Gastroesophageal sphincter (tissue), 4 donors: Measurements from ENCODE around the gene STUM. TPM values are rescaled to one million over a fixed set of nuclear protein-coding genes. Genes with fewer than 3 reads are reported as not detected.

ENCODE experiments used
- ATAC-seq: fragments of 150-250 bp; one replicate; pipeline ENCODE4 v1.9.1; 2016; ENCODE audit warnings: mild to moderate bottlenecking, moderate library complexity
- H3K27ac ChIP-seq, 4 donors: fragments of 200-600 bp; sonication (generic) in 3 of 4; 1 replicate in 3 of 4; 2 replicates in 1 of 4; pipeline ENCODE4 v1.5.1; 2016 to 2019
- H3K27me3 ChIP-seq: fragments of 200-600 bp; sonication (generic); one replicate; pipeline ENCODE4 v1.5.1; 2019
- H3K36me3 ChIP-seq, 2 donors: fragments of 200-600 bp; sonication (generic); one replicate each; pipeline ENCODE4 v1.5.1; 2019; ENCODE audit warnings: control low read depth in 1 of 2
- H3K4me1 ChIP-seq, 3 donors: fragments of 200-600 bp; sonication (generic); 1 replicate in 2 of 3; 2 replicates in 1 of 3; pipeline ENCODE4 v1.5.1; 2016 to 2019; ENCODE audit warnings: control low read depth in 2 of 3
- H3K4me3 ChIP-seq, 2 donors: fragments of 200-600 bp; sonication (generic); one replicate each; pipeline ENCODE4 v1.5.1; 2019; ENCODE audit warnings: mild to moderate bottlenecking in 1 of 2, moderate library complexity in 1 of 2
- H3K9me3 ChIP-seq, 3 donors: fragments of 200-600 bp; sonication (generic); one replicate each; pipeline ENCODE4 v1.5.1; 2017 to 2019; ENCODE audit warnings: control low read depth in 2 of 3
- CTCF ChIP-seq, 4 experiments: fragments of 200-600 bp in 2 of 4; fragments of 450-650 bp in 2 of 4; sonication (generic) in 1 of 4; IDR thresholded peaks; one replicate each; pipeline ENCODE4 v1.5.1; 2017 to 2019; ENCODE audit warnings: antibody characterized with exemption in 4 of 4, mild to moderate bottlenecking in 2 of 4, moderate library complexity in 2 of 4
- EP300 ChIP-seq: sonication (generic); formaldehyde crosslinking; IDR thresholded peaks from one replicate; pipeline ENCODE4 v1.6.1; 2017; ENCODE audit warnings: antibody characterized with exemption, mild to moderate bottlenecking
- POLR2A ChIP-seq, 2 donors: fragments of 450-650 bp; IDR thresholded peaks; one replicate each; pipeline ENCODE4 v1.6.1; 2017; ENCODE audit warnings: antibody characterized with exemption in 2 of 2, mild to moderate bottlenecking in 2 of 2, moderate library complexity in 1 of 2
- POLR2AphosphoS5 ChIP-seq: sonication (generic); formaldehyde crosslinking; IDR thresholded peaks from one replicate; pipeline ENCODE4 v1.6.1; 2017; ENCODE audit warnings: antibody characterized with exemption
- WGBS, 2 donors: methylation state at CpG; one replicate each; pipeline ENCODE4 v1.1.5; 2018; ENCODE audit warnings: low coverage in 1 of 2; 5-methylcytosine and 5-hydroxymethylcytosine counted together
- total RNA-seq, 4 donors: library from RNA; depleted of rRNA; stranded (reverse); fragments of >200 nt; gene quantifications; one replicate each; pipeline ENCODE4 v1.1.0, GENCODE V29; 2016

The STUM gene
- total RNA-seq, 4 donors from 2014 or later = 2.8 to 9.1 (median 4.5) TPM

- TF ChIP-seq EP300 (no peak), CTCF (IDR thresholded peaks at IDR 0.05) (no peak), POLR2AphosphoS5 (no peak), POLR2A (IDR thresholded peaks at IDR 0.05) (no peak)
- H3K9me3 ChIP-seq = no peaks in the 10 kb centered on the region
- H3K4me1 ChIP-seq = peaks cover 0 to 45% (median 5%) of the 10 kb centered on the region in 3 donors
- no peak overlapping the region for H3K27ac ChIP-seq
- no peak overlapping the region for H3K4me3 ChIP-seq
- peaks cover 0 to 22% of the 10 kb centered on the region in 2 donors for H3K36me3 ChIP-seq
- H3K27me3 ChIP-seq = no peaks in the 10 kb centered on the region
- no peak for ATAC-seq
- 60 to 70% methylated on average over 1 to 2 of the region's 4 CpGs for WGBS, 2 donors
These were observed 103.2 kb downstream of the STUM start for GRCh38 chr1:226651732-226652105.

GRCh38 chr1:226652613-226653012 is 104.0 kb downstream of the STUM start:
- Histone ChIP-seq H3K27me3 (no peaks in the 10 kb centered on the region), H3K36me3 (peaks cover 0 to 13% of the 10 kb centered on the region in 2 donors), H3K4me1 (peaks cover 0 to 53% (median 5%) of the 10 kb centered on the region in 3 donors), H3K4me3 (no peak overlapping the region), H3K9me3 (no peaks in the 10 kb centered on the region), H3K27ac (no peak overlapping the region)
- no peak for ATAC-seq
- TF ChIP-seq EP300 (no peak), POLR2AphosphoS5 (no peak), CTCF (IDR thresholded peaks at IDR 0.05) (no peak), POLR2A (IDR thresholded peaks at IDR 0.05) (no peak)
- WGBS, 2 donors = 59% methylated on average over 3 of the region's 6 CpGs; no CpG with 5 or more reads in 1 of the 2 donors

- TF ChIP-seq POLR2AphosphoS5 (no peak), POLR2A (IDR thresholded peaks at IDR 0.05) (no peak), EP300 (no peak), CTCF (IDR thresholded peaks at IDR 0.05) (no peak)
- no peak for ATAC-seq
- H3K27ac ChIP-seq = peak overlapping the region in 1 of 4 donors; percentile 57
- H3K4me1 ChIP-seq = peaks cover 0 to 61% (median 5%) of the 10 kb centered on the region in 3 donors
- H3K4me3 ChIP-seq = no peak overlapping the region
- peaks cover 0 to 5% of the 10 kb centered on the region in 2 donors for H3K36me3 ChIP-seq
- no peaks in the 10 kb centered on the region for H3K9me3 ChIP-seq
- no peaks in the 10 kb centered on the region for H3K27me3 ChIP-seq
- 87% methylated on average over 5 of the region's 11 CpGs; no CpG with 5 or more reads in 1 of the 2 donors for WGBS, 2 donors
These were observed 104.9 kb downstream of the STUM start for GRCh38 chr1:226653311-226653921.

- no peaks in the 10 kb centered on the region for H3K9me3 ChIP-seq
- peaks cover 0 to 67% (median 5%) of the 10 kb centered on the region in 3 donors for H3K4me1 ChIP-seq
- WGBS, 2 donors = 12 to 34% methylated on average over 6 to 7 of the region's 8 CpGs
- no peak for ATAC-seq
- H3K36me3 ChIP-seq = no peaks in the 10 kb centered on the region
- TF ChIP-seq POLR2A (IDR thresholded peaks at IDR 0.05) = no peak
- peak; percentile 18 for TF ChIP-seq POLR2AphosphoS5
- H3K27ac ChIP-seq = peak overlapping the region in 1 of 4 donors; percentile 57
- no peaks in the 10 kb centered on the region for H3K27me3 ChIP-seq
- H3K4me3 ChIP-seq = no peak overlapping the region
These were observed 105.6 kb downstream of the STUM start for GRCh38 chr1:226654046-226654667.

GRCh38 chr1:226654668-226655055 is 106.1 kb downstream of the STUM start:
- H3K27me3 ChIP-seq = no peaks in the 10 kb centered on the region
- no peak for ATAC-seq
- no peak overlapping the region for H3K4me3 ChIP-seq
- TF ChIP-seq POLR2A (IDR thresholded peaks at IDR 0.05) (no peak), CTCF (IDR thresholded peaks at IDR 0.05) (no peak), POLR2AphosphoS5 (no peak), EP300 (no peak)
- H3K9me3 ChIP-seq = no peaks in the 10 kb centered on the region
- H3K4me1 ChIP-seq = peaks cover 0 to 68% (median 6%) of the 10 kb centered on the region in 3 donors
- H3K27ac ChIP-seq = peak overlapping the region in 1 of 4 donors; percentile 57
- no peaks in the 10 kb centered on the region for H3K36me3 ChIP-seq
- 37% methylated on average over 2 of the region's 8 CpGs; no CpG with 5 or more reads in 1 of the 2 donors for WGBS, 2 donors
